NCI-H2227 (cell line): ENCODE results near the gene PLA2G2F.

ENCODE experiments used
- DNase-seq: peaks from one replicate; lab custom pipeline; 2025; ENCODE audit not compliant: unreplicated experiment; lab: John Stamatoyannopoulos, UW

The PLA2G2F gene

DNA sequence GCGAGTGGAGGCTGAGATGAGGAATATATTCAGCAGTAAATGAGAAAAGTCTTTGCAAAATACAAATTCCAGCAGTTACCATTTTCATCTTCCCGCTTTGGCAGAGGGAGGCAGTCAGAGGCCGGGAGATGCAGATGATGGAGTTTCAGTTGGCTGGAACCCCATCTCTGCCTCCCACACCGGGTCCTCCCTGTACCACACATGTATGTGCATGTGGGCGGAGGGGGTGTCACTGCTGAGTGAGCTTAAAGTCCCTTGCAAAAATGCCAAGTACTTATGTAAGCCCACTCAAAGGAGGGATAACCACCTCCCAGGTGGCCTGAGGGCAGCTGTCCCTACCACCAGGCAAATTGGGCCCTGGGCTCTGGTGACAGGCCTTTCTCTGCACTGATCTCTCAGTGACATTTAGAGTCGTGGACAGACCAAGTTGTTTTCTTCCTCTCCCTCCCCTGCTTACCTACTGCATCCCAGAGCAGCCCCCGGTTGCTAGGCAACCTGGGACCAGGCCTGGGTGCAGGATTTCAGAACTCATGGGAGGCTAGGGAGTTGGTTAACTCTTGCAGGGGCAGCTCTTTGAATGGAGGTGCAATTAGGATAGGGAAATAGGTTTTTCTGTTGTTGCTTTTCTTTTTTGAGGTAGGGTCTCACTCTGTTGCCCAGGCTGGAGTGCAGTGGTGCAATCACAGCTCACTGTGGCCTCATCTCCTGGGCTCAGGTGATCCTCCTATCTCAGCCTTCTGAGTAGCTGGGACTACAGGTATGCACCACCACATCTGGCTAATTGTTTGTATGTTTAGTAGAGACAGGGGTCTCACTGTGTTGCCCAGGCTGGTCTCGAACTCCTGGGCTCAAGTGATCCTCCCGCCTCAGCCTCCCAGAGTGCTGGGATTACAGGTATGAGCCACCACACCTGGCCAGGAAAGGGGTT, 29.7 kb downstream of the PLA2G2F start:
- DNase-seq: peak; percentile 26

DNA sequence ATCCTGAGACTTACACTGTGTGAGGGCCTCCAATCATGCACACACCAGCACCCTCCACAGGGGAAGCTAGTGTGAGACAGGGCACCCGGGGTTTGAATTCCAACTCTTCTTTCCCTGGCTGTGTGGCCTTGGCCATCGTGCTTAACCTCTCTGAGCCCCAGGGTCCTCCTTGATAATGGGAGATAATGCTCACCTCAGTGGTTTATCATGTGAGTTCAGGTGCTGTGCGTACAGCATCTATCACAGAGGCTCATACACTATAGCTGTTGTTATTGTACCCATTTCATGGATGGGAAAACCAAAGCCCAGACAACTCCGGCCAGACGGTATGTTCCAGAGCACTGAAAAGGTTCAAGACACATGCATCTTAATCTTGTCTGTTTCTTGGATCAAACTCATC, 30.8 kb downstream of the PLA2G2F start:
- no peak for DNase-seq

DNA sequence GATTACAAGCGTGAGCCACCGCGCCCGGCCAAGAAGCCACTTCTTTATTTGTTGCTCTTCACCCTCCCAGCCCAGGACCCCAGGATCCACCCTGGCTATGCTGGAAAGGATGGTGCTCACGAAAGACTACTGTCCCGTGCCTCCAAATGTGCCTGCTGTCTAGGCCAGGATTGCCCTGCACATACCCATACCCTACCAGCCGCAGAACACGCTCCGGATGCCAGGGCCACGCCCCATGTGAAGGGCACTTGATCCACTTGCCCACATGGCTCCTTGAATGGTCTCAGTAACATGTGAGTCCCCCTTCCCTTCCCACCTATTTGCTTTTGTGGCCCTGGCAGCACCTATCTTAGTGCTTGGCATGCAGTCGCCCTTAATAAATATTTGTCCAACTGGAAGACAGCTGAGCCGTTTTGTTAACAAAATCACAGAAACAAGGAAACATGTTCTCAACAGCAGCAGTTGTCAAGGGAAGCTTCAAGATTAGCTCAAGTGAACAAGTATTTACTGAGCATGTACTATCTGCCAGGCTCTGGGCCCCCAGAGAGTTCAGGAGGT, 33.0 kb downstream of the PLA2G2F start:
- DNase-seq: no peak

DNA sequence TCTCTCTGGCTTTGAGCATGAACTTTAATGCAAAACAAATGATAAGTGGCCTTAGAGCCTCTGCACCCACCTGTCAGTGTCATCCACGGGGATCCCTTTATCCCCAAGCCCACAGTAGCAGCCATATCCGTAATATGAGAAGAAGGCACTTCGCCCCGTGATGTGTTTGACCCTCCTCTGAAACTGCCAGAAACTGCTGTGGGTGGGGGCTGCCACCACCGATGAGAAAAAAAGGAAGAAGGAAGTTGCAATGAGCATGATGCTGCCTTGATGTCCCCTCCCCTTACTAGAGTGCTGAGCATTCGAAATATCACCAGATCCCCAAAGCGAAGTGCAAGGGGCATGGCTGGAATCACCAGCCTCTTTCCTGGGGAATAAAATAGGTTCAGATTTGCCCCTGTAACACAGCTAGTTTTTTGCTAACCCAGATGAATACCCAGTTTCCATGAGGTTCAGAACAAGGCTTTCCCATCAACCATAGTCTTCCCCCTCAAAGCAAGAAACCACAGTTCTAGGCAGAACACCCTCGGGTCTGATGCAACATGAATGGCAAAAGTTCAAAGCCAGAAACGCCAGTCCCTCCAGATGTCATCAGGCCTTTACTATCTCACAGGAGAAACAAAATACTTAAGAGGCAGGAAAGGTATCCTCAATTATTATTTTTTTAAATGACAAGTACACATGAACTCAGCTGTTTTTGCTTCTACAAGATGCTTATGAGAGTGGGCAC, 36.0 kb downstream of the PLA2G2F start:
- DNase-seq: no peak

DNA sequence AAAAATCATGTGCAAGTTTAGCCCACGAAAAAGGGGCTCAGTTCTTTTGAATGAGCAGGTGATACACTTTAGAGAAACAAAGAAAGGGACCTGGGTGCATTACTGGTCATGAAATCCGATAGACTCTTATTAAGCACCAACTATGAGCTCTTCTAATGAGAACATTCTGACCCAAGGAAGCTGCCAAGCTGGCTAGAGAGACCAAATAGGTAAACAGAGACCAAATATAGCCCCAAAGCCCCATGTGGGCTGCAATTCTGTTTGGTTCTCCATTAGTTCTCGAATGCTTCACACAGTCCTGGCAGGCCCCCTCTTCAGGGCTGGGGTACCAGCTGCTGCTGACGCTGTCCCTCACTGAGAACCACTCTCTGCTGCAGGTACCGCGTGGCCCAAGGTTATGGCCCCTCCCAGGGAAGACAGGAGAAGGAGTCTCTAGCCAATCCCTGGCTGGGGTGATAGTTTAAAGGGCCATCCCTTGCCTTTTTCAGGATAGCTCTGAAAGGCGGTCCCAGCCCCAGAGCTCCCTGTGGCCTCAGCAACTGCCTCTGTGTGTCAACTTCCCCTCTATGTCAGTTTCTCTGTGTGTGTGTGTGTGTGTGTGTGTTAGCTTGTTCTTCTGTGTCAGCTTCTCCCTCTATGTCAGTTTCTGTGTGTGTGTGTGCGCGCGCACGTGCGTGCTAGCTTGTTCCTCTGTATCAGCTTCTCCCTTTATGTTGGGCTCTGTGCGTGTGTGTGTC, 39.7 kb downstream of the PLA2G2F start:
- no peak for DNase-seq

DNA sequence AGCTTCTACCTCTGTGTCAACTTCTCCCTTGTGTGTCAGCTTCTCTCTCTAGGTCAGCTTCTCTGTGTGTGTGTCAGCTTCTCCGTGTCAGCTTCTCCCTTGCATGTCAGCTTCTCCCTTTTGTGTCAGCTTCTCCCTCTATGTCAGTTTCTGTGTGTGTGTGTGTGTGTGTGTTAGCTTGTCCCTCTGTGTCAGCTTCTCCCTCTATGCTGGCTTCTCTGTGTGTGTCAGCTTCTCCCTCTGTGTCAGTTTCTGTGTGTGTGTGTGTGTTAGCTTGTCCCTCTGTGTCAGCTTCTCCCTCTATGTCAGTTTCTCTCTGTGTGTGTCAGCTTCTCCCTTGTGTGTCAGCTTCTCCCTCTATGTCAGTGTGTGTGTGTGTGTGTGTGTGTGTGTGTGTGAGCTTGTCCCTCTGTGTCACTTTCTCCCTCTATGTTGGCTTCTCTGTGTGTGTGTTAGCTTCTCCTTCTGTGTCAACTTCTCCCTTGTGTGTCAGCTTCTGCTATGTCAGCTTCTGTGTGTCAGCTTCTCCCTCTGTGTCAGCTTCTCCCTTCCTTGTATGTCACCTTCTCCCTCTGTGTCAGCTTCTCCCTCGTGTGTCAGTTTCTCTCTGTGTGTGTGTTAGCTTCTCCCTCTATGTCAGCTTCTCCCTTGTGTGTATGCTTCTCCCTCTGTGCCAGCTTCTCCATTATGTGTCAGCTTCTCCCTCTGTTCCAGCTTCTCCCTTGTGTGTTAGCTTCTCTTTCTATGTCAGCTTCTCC, 40.4 kb downstream of the PLA2G2F start:
- DNase-seq: no peak

DNA sequence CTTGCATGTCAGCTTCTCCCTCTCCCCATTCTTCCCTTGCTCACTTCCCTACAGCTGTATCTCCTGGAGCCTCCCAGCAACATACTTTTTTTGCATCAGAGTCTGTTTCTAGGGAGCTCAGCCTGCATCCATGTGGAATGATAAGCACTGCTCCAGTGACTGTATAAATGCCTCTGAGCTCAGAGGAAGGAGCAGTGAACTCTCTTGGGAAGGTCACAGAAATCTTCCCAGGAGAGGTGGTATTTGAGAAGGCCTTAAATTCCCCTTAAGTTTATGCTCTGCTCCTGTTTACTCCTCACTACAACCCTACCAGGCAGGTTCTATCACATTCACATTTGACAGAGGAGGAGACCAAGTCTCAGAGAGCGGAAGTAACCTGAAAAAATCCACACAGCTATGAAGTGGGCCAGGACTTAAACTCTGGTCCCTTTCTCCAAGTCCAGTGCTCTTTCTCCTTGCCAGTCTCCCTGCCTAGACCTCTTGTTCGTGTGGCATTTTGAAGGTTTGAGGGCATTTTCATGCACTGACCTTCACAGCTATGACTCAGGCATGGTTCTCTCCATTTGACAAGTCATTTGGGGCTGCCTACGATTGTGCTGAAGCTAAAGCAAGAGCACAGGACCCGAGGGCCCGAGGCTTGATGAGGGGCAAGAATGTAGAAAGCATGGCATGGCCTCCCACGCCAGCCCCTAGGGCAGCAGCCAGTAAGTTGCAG, 41.2 kb downstream of the PLA2G2F start:
- no peak for DNase-seq

DNA sequence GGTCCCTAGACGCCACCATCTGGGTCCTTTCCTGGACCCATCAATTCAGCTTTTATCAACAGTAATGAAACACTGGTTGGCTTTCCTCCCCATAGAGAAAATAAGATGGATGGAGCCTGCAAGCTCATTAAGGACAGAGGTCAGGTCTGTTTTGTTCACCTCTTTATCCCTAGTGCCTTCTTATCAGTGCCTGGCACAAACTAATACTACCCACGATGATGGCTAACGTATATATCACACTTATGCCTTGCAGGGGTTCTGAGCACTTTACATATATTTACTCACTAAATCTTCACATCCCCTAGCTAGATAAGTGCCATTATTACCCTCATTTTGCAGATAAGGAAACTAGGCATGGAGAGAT, 41.7 kb downstream of the PLA2G2F start:
- no peak for DNase-seq

DNA sequence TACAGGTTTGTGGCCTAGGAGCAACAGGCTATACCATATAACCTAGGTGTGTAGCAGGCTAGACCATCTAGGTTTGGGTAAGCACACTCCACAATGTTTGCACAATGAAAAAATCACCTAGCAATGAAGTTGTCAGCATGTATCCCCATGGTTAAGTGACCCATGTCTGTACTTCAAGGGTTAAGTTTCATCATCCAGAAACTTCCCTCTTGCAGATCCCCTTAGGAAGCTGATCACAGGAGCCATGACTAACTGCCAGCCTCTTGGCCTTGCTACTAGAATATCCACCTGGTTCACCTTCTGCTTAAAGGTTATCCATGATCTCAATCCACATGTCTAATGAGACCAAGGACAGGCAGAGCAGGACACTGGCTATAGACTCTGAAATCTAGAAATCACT, 43.3 kb downstream of the PLA2G2F start:
- DNase-seq: no peak

DNA sequence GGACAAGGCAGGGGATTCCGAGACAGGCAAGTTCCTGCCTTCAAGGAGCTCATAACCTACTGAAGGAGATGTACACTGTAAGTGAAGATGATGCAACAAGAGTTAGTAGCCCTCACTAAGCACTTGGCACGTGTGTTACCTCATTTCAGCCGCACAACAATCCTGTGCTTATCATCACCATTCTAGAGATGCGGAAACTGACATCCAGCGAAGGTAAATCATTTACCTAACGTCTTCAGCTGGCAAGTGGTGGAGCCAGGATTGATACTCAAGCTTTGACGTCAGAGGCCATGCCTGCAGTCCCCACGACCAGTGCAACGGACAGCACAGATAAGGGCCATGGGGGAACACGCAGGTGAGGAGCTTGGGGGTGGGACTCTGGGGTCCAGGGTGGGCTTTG, 43.9 kb downstream of the PLA2G2F start:
- no peak for DNase-seq

DNA sequence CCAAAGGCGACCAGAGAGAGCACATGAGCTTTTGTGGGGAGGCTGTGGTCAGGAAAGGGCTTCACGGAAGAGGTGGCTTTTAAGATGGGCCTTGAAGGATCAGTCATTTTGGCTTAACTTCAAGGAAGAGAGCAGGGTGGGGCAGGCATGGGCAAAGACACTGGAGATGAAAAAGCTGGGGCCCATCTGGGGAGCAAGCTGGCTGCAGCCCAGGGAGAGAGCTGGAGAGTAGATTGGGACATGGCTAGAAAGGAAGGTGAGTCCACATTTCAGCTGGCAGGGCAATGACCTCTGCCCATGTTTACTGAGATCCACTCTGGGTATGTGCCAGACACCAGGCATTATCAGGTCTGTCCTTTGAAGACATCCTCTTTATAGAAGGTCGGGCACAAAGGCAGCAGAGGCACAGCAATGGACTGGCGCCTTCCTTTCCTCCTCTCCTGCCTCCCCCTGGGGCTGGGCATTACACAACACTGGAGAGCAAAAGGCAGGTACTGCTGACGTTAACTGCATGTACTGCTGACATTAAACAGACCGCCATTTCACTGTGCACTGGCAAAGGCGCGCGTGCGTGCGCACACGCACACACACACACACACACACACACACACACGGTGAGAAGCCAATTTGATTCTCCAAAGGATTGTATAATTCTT, 44.6 kb downstream of the PLA2G2F start:
- peak; percentile 17 for DNase-seq

DNA sequence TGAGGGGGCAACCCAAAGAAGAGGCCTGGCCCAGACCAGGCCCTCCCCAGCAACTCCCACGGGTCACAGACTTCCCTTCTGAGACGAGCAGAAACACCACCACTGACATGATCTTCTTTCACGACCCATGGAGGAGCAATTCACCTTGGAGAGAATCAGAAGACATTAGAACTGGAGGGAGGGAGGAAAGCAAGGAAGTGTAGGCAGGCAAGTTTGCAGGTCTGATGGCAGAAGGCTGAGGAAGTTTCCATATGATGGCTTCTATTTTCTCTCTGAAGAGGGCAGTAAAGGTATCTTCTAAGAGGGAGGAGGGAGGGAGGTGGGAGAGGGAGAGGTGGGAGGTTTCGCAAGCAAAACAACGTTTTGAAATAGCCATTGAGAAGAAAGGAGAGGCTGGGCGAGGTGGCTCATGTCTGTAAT, 45.4 kb downstream of the PLA2G2F start:
- no peak for DNase-seq

DNA sequence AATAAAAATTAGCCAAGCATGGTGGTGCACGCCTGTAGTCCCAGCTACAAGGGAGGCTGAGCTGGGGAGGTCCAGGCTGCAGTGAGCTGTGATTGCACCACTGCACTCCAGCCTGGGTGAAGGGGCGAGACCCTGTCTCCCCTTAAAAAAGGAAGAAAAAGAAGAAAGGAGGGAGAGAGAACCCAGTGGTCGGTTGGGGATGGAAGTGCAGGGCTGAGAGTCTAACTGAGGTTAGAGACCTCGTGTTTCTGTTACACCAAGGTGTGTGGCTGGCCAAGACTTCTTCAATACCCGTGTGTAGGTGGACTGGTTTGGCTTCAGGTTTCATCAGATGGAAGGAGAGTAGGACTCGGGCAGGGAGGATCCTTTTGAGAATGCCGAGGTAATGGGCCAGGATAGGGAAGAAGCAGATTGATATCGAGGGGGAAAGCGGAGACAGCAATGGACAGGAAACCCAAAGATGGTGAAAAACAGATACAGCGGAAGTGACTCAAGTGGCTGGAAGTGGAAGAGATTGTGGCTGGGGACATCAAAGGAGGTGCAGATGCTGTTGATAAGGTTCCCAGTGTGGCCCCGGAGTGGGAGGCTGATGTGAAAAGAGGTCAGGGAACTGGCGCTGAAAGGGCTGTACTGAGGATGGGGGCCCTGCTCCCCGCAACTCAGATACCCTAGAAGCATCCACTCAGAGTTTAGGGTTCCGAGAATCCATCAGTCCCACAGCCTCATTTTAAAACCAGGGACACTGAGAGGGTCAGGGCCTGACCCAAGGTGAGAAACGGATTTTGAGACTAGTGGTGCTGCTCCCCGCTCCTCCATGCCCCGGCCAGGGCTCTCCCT, 46.1 kb downstream of the PLA2G2F start:
- DNase-seq: no peak

DNA sequence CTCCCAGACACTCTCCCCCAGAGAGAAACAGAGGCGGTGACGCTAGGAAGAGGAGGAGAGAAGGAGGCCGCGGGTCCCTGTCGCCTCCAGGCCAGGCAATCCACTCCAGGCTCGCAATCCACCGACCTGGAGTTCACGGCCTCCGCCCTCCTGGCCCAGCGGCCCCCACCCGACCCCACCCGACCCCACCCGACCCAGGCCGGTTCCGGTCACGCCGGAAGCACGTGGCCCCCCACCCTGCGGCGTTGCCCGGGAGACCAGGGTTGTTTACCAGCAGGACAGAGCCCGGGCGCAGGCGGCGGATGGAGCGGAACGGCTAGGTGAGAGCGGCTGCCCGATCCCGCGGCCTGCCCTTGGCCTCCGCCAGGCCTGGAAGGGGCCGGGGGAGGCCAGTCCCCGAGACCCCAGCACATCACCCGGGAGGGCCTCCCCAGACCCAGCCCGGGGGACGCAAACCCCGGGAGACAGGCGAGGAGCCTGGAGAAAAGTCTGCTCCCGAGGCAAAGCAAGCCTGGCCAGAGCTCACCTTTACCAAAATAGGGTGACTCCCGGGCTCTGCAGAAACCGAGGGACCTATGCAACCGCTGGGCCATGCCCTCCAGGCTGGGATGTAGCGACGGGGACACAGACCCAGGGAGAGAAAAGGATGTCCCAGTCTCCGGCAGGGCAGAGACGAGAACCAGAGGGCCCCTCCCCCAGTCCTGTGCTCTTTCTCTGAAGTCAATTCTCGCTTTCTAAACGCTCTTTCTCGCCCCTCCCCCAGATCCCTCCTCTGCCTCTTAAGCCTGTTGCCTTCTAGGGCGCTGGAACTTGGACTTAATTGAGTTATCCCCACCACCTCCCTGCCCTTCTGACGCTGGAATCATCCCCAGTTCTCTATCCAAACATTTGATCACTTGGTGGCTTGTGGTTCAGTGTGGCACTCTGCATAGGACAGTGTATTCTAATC, 47.0 kb downstream of the PLA2G2F start, which contains the start of the genes PLA2G2C and UBXN10:
TSS of gene PLA2G2C (minus strand) at position 685 of the 949 bp plus-strand sequence. CDS start 9,155 bp downstream, outside the sequence.
TSS of gene UBXN10 (plus strand) at position 263 of the 949 bp plus-strand sequence. CDS start 4,466 bp downstream, outside the sequence.
- peak; percentile 59 for DNase-seq

DNA sequence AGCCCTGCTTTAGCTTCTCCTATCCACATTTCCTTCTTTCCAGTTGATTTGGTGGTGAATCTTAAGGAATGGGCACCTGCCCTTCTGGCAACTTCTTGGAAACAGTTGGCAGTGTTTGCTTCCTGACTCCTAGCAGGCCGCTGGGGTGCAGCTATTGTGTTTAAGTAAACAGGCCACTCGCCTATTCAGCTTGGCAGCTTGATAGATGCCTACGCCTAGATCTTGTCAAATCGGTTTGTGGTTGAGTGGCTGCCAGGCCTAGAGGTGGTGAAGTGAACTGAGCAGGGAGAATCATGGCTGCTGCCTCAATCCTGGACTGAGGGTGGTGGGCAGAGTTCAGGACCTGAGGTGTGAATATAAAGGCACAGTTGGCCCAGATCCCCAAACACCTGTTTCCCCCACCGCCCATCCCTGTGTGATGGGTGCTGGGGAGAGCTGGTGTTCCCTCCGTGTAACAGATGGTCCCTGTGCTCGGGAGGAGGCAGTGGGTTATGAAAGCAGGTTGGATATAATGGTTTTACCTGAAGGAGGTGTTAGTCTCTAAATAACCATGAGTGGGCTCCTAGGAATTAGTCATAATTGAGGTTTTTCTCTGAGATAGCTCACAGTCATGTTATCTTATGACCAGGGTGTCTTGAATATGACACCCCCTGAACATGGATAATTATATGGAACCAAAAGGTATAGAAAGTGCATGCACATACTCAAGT, 48.1 kb downstream of the PLA2G2F start:
- DNase-seq: peak; percentile 34

DNA sequence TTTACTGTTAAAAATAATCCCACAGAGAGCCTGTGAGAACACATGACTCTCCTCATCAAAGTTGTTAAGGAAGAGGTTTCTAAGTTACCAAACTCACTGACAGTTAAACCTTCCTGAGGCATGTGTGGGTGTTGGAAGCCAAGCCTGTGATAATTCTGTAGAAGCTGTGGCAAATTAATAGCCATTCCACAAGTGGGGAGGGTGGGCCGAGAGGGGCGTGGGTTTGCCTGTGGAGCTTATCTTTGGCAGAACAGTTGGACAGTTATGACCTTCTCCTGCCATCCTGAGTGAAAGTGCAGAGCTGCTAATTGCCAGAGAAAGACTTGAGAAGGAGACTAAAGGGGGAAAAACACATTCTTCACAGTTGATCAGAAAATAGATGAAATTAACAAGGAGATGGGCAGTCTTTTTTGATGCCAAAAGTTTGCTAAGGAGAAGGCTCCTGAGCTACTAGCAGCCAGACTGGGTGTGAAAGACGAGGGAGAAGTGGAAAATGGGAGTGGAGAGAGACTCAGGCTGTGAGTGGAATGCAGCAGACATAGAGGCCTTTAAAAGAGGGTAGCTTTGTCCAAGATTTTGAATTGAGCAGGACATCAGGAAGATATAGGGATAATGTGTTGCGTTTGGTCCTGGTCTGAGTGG, 48.8 kb downstream of the PLA2G2F start:
- DNase-seq: no peak
